Hepatocyte (in vitro differentiated cells): ENCODE measurements around the gene APOM.

Experiments used
- CTCF ChIP-seq: fragments of 200-600 bp; sonication (generic); IDR thresholded peaks from 2 replicates; pipeline ENCODE4 v1.5.1; 2016; ENCODE audit warnings: antibody characterized with exemption, mild to moderate bottlenecking; ENCODE audit not compliant: poor library complexity
- EZH2phosphoT487 ChIP-seq: fragments of 200-600 bp; sonication (generic); IDR thresholded peaks from one replicate; pipeline ENCODE4 v1.6.1; 2018; ENCODE audit warnings: antibody characterized with exemption, mild to moderate bottlenecking, low read depth, moderate library complexity; ENCODE audit not compliant: unreplicated experiment, severe bottlenecking

GRCh38 chr6:31658983-31659648 lies 3.4 kb downstream of the APOM start:
- TF ChIP-seq CTCF: no peak
- no peak for TF ChIP-seq EZH2phosphoT487
